HG03571 (cell line): ENCODE results near the gene TBC1D2B.
"Not testable (repeated sequence)": the region's sequence is repeated elsewhere in the genome, so short reads cannot be mapped to it uniquely, and the experiment has no call there.

Experiments used
- ATAC-seq: cut with Tn5 transposase; IDR thresholded peaks from one replicate; pipeline ENCODE4 v1.9.1; 2021; ENCODE audit not compliant: unreplicated experiment

Gene TBC1D2B

DNA sequence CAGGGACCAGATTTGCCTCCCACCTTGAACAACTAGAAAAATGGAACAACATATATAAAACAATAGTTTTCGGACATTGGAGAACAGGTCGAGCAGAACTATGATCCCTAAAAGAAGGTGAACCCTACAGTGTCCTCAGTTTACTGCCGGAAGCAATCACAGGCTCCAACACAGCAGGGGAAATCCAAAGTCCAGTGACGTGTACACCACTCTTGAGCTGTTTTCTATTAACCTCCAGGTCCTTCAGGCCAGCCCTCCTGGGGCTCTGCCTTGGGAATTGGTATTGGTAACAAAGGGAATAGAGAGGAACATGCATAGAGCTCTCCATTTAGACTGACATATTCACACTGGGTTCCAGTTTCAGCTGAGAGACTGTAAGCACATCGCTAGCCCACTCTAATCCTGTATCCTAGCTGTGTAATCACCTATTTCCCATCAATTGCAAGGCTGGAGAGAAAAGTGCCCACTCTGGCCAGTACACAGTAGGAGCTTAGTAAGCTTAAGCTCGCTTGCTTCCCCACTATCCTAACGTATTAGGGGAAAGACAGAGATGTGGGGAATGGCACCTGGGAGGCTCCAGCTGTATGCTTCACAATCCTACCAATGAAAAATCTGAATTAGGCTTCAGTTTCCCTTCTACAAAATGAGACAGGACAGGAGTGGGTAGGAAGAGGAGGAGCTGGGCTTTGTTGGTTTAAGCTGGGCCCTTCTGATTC lies 118.6 kb downstream of the TBC1D2B start:
- not testable (repeated sequence) for ATAC-seq

DNA sequence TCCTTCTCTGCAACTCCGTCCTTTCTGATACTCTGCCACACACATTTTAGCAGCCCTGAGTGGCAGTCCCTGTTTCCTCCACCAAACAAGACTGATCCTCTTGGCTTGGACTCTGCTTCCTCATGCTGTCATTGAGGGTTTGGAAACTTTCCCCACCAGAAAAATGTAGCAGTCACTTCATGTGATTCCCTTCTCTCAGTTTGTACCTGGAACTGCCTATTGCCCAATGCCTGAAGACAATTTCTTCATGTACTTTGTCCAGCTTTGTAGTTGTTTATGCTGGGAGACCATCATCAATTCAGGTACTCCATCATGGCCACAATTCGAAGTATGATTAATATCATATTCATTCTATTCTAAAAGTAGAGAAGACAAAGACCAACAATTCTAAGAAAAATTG lies 119.5 kb downstream of the TBC1D2B start:
- ATAC-seq = not testable (repeated sequence)

DNA sequence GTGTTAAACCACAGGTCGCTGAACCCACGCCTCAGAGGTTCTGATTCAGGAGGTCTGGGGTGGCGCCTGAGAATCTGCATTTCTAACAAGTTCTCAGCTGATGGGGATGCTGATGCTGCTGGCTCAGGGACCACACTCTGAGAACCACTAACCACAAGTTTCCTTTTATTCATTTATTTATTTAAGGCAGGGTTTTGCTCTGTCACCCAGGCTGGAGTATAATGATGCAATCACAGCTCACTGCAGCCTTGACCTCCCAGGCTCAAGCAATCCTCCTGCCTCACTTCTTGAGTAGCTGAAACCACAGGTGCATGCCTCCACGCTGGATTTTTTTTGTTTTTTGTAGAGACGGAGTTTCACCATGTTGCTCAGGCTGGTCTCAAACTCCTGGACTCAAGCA lies 123.6 kb downstream of the TBC1D2B start:
- not testable (repeated sequence) for ATAC-seq

DNA sequence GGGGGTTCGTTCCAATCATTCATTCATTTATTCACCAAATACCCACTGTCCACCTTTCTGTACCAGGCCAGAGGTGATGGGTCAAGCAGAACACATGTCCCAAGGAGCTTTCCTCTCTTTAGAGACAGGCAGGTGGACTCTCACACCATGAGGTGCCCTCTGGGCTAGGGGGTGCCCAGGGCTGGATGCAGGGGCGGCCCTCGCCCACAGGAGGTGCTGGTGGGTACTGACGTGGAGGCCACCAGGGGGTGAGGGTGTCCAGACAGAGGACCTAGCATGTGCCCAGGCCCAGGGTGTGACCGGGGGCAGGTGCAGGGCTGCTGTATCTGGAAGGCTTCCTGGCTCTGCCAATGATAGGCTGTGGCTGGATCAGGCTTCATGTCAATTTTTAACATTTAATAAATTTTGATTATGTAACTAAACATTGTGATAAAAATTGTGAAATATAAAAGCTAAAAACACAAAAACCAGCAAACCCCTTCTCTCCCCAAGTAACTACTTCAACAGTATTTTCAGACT lies 124.5 kb downstream of the TBC1D2B start:
- ATAC-seq = not testable (repeated sequence)

DNA sequence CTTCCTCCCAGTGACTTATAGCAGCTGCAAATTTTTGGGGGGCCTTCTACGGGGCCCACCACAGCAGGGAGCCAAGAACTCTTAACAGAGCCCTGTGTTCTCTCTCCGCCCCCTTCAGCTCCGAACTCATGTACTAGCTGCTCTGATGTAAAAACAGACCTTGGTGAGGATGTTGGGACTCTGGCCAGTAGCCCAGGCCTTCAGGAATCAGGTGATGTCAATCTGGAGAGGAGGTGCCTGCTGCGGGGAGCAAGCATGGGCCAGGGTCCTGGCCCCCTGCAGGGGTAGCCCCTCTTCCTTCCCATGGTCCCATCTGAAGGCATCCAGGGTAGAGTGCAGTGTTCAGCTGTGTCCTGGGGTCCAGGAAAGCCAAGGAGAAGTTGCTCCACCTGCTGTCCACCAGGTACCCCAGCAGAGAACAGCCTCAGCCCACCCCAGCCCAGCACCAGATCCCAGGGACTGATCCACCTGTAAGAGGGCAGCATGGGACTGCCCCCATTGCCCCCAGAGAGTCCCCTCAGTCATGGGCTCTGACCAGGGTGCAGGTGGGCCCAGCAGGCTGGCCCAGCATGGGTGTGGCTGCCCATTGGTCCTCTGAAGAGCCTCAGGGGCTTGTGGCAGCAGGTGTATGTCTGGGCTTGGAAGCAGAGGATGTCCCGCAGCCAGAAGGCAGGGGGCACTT lies 126.3 kb downstream of the TBC1D2B start:
- ATAC-seq = not testable (repeated sequence)

DNA sequence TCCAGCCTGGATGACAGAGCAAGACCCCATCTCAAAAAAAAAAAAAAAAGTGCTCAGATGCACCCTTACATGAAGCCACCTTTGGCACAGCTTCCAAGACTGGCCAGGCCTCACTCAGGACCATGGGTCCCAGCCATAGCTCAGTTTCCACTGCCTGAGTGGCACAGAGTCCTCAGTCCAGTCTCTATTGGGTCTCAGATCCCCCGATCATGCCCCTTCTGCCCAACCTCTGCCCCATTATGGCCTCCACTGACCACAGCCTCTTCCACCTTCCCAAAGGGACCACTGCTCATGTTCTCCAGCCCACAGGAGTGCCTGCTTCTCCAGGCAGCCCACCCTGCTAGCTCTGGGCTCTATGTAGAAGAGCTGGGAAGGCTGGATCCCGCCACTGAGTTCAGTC lies 127.0 kb downstream of the TBC1D2B start:
- not testable (repeated sequence) for ATAC-seq

DNA sequence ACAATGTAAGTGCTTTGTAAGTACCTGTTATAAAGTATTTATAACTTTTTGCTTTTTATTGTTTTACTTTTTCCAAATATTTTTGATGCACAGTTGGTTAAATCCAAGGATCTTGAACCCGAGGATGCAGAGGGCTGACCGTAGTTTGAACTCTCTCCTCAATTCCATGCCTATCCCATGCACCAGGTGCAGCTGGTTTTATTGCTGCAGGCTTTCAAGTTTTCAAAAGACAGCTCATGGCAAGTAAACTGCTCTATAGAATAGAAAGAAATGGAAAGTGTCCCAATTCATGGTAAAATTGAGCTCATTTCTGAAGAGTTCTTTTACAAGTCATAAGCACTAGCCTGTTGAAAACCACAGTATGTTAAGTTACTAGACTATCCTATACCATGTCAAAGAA lies 131.9 kb downstream of the TBC1D2B start:
- no peak for ATAC-seq
